ENCODE measurements around the gene PRMT5.

DNA sequence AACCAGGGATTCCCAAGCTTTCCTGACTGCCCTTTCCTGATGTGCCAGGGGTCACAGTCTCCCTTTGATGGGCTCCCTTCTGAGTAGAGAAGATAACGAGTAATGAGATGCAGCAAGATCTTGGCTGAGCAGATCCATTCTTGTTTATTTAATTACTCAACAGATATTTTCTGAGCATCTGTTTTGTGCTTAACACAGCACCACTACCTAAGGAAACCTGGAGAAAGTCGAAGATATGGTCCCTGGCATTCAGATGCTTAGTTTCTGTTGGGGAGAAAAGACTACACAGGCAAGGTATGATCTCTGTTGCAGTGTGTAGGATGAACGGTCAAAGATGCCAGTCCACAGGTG lies 49.3 kb upstream of the PRMT5 start:
- no peak for TF ChIP-seq POLR2A (IDR thresholded peaks at IDR 0.05)
- TF ChIP-seq CTCF (IDR thresholded peaks at IDR 0.05) = no peak
- TF ChIP-seq POLR2AphosphoS5 (IDR thresholded peaks at IDR 0.05) = no peak
- no peak for TF ChIP-seq EP300 (IDR thresholded peaks at IDR 0.05)

Data from upper lobe of left lung (tissue), 4 donors.